HG03558 (cell line): ENCODE results near the gene KDM3B.
"Not testable (repeated sequence)": the region's sequence is repeated elsewhere in the genome, so short reads cannot be mapped to it uniquely, and the experiment has no call there.

Experiments used
- ATAC-seq: cut with Tn5 transposase; IDR thresholded peaks from one replicate; pipeline ENCODE4 v1.9.1; 2021; ENCODE audit warnings: moderate number of reproducible peaks; ENCODE audit not compliant: unreplicated experiment; ENCODE audit errors: extremely low read depth

The KDM3B gene

DNA sequence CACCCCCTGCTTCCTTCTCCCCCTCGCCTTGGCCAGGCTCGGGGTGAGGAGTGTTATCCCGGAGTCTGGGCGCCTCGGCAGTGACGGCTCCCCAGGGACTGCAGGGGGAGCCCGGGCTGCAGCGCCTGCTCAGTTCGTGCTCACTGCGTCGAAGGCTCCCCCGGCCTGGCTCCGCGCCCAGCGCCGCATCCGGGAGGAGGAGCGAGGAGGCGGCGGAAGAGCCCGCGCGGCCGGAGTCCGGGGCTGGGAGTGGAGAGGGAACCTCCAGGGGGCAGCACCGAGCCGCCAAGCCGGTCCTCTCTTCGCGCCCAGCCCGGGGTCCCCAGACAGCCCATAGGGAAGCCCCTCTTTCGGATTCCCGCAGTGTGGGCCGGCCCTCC, 111.5 kb downstream of the KDM3B start:
- peak; percentile 41 for ATAC-seq

DNA sequence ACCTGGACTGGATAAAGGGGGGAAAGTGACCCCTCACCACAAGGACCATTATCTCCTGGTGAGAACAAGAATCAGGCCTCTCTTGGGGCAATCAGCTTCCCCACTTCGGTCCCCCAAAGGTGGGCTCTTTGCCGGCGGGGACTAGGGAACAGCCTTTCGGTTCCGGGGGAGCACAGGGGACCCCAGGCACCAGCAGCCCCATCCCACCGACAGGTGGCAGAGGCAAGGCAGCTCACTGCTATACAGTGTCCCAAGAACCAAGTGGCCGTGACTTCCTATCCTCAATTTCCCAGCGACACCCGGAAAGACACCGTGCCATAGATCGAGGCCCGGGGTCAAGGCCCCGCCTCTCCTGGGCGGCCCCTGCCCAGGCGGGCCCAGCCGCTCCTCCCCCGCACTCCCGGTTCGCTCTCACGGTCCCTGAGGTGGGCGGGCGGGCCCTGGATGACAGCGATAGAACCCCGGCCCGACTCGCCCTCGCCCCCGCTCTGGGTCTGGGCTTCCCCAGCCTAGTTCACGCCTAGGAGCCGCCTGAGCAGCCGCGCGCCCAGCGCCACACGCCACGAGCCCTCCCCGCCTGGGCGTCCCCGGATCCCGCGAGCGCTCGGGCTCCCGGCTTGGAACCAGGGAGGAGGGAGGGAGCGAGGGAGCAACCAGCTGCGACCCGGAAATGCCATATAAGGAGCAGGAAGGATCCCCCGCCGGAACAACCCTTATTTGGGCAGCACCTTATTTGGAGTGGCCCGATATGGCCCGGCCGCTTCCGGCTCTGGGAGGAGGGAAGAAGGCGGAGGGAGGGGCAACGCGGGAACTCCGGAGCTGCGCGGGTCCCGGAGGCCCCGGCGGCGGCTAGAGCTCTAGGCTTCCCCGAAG, 112.1 kb downstream of the KDM3B start:
- peak; percentile 41 for ATAC-seq

- peak; percentile 28 for ATAC-seq
Observed at GRCh38 chr5:138465261-138466124, 113.0 kb downstream of the KDM3B start, which contains the start of gene EGR1. EGR1 (plus strand) TSS chr5:138465479; CDS start chr5:138465762, 283 bp downstream.

GRCh38 chr5:138466125-138466899, 113.8 kb downstream of the KDM3B start:
- no peak for ATAC-seq

- ATAC-seq = no peak
Observed at GRCh38 chr5:138466900-138467710, 114.6 kb downstream of the KDM3B start.

DNA sequence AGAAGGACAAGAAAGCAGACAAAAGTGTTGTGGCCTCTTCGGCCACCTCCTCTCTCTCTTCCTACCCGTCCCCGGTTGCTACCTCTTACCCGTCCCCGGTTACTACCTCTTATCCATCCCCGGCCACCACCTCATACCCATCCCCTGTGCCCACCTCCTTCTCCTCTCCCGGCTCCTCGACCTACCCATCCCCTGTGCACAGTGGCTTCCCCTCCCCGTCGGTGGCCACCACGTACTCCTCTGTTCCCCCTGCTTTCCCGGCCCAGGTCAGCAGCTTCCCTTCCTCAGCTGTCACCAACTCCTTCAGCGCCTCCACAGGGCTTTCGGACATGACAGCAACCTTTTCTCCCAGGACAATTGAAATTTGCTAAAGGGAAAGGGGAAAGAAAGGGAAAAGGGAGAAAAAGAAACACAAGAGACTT, 115.2 kb downstream of the KDM3B start:
- ATAC-seq = no peak

GRCh38 chr5:138468133-138468965, 115.9 kb downstream of the KDM3B start:
- ATAC-seq = no peak

DNA sequence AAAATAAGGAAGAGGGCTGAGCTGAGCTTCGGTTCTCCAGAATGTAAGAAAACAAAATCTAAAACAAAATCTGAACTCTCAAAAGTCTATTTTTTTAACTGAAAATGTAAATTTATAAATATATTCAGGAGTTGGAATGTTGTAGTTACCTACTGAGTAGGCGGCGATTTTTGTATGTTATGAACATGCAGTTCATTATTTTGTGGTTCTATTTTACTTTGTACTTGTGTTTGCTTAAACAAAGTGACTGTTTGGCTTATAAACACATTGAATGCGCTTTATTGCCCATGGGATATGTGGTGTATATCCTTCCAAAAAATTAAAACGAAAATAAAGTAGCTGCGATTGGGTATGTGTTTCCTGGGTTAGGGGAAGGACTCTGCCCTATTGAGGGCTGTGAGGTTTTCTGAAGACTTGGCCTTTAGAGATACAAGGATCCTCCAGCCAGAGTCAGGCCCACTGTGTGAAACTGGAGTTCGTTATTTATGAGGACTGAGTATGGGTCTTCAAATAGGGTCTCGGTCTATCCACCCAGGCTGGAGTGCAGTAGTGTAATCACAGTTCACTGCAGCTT, 116.6 kb downstream of the KDM3B start:
- ATAC-seq = no peak

GRCh38 chr5:138469540-138470321, 117.2 kb downstream of the KDM3B start:
- ATAC-seq = no peak

GRCh38 chr5:138470322-138471051, 118.0 kb downstream of the KDM3B start:
- ATAC-seq = no peak

GRCh38 chr5:138471052-138471361, 118.5 kb downstream of the KDM3B start:
- no peak for ATAC-seq

DNA sequence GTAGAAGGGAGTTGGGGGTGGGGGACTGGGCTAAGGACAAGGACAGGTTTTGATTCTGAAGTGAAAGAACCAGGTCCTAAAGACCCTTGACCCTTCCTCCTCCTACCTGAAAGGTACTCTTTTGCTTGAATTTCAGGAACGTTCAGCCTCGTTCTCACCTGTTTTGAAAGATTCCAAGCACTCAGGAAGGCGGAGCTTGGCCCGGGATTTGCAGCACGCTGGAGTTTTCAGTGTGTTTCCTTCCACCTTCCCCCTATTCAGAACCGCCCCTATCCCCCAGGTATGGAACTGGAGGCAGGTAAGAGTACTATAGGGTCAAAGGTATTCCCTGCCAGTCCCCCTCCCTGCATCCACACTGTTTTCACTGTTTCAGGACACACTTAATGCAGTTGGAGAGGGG, 119.9 kb downstream of the KDM3B start:
- ATAC-seq = no peak

DNA sequence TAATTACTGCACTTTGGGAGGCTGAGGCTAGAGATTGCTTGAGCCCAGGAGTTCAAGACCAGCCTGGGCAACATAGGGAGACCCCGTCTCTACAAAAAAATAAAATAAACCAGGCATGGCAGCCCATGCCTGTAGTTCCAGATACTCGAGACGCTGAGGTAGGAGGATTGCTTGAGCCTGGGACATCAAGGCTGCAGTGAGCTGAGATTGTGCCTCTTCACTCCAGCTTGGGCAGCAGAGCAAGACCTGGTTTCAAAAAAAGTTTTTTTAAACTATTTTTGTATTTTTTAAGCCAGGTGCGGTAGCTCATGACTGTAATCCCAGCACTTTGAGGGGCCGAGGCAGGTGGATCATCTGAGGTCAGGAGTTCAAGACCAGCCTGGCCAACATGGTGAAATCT, 120.7 kb downstream of the KDM3B start:
- ATAC-seq = not testable (repeated sequence)

DNA sequence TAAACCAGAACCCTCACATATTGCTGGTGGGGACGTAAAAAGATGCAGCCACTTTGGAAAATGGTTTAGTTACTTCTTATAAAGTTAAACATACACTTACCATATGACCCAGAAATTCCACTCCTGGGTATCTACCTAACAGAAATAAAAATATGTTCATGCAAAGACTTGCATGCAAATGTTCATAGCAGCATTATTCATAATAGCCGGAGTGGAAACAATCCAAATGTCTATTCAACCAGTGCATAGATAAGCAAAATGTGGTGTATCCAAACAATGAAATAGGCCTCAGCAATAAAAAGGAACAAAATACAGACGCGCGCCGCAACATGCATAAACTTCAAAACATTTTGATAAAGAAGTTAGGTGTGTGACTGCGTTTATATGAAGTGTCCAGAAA, 124.4 kb downstream of the KDM3B start:
- no peak for ATAC-seq

- ATAC-seq = no peak
Observed at GRCh38 chr5:138482638-138483037, 130.2 kb downstream of the KDM3B start.
